SK-N-SH treated with all-trans-retinoic acid at 6 μM for 48 hours (cell line): ENCODE data around the gene SIL1.

ENCODE experiments used
- ATAC-seq: fragments of 200-7000 bp; cut with Tn5 transposase; 3 replicates; pipeline ENCODE4 v1.9.1; 2020; ENCODE audit warnings: mild to moderate bottlenecking, moderate library complexity
- ARNTL ChIP-seq: fragments of 450-650 bp; formaldehyde crosslinking; IDR thresholded peaks from 2 replicates; pipeline ENCODE4 v1.5.0; 2020; ENCODE audit warnings: low read depth, mild to moderate bottlenecking, moderate library complexity, borderline replicate concordance
- BACH2 ChIP-seq: fragments of 250-450 bp; sonication (Bioruptor Pico); IDR thresholded peaks from 2 replicates; pipeline ENCODE4 v1.9.0; 2021; ENCODE audit warnings: mild to moderate bottlenecking, borderline replicate concordance
- ESRRG ChIP-seq: fragments of 250-450 bp; sonication (Bioruptor Pico); IDR thresholded peaks from 2 replicates; pipeline ENCODE4 v1.6.1; 2021; ENCODE audit warnings: mild to moderate bottlenecking
- GLIS3 ChIP-seq: fragments of 250-450 bp; sonication (Bioruptor Pico); IDR thresholded peaks from 2 replicates; pipeline ENCODE4 v1.5.0; 2020; ENCODE audit warnings: mild to moderate bottlenecking, moderate library complexity
- OSR1 ChIP-seq: fragments of 250-450 bp; sonication (Bioruptor Pico); IDR thresholded peaks from 2 replicates; pipeline ENCODE4 v1.8.0; 2022; ENCODE audit warnings: moderate library complexity, mild to moderate bottlenecking, inconsistent platforms
- PATZ1 ChIP-seq: fragments of 250-450 bp; sonication (Bioruptor Pico); IDR thresholded peaks from 2 replicates; pipeline ENCODE4 v1.8.0; 2020; ENCODE audit warnings: mild to moderate bottlenecking, moderate library complexity, borderline replicate concordance
- POU6F1 ChIP-seq: fragments of 250-450 bp; sonication (Bioruptor Pico); IDR thresholded peaks from 2 replicates; pipeline ENCODE4 v1.8.0; 2021; ENCODE audit warnings: low read depth, mild to moderate bottlenecking, moderate library complexity, borderline replicate concordance
- PPARA ChIP-seq: fragments of 250-450 bp; sonication (Bioruptor Pico); IDR thresholded peaks from 2 replicates; pipeline ENCODE4 v1.5.0; 2020; ENCODE audit warnings: mild to moderate bottlenecking, borderline replicate concordance
- RARB ChIP-seq: fragments of 250-450 bp; sonication (Bioruptor Pico); IDR thresholded peaks from 2 replicates; pipeline ENCODE4 v1.8.0; 2021; ENCODE audit warnings: mild to moderate bottlenecking, moderate library complexity
- SNAI2 ChIP-seq: fragments of 250-450 bp; sonication (Bioruptor Pico); IDR thresholded peaks from 2 replicates; pipeline ENCODE4 v1.5.0; 2020; ENCODE audit warnings: mild to moderate bottlenecking, moderate library complexity
- TCF4 ChIP-seq: fragments of 250-450 bp; sonication (Bioruptor Pico); IDR thresholded peaks from 2 replicates; pipeline ENCODE4 v1.8.0; 2021; ENCODE audit warnings: mild to moderate bottlenecking, moderate library complexity, borderline replicate concordance
- TSHZ2 ChIP-seq: fragments of 250-450 bp; sonication (Bioruptor Pico); IDR thresholded peaks from 2 replicates; pipeline ENCODE4 v1.5.0; 2020; ENCODE audit warnings: mild to moderate bottlenecking, moderate library complexity
- ZFP3 ChIP-seq: fragments of 250-450 bp; sonication (Bioruptor Pico); IDR thresholded peaks from 2 replicates; pipeline ENCODE4 v1.5.0; 2020; ENCODE audit warnings: mild to moderate bottlenecking, moderate library complexity
- ZFP30 ChIP-seq: fragments of 450-650 bp; formaldehyde crosslinking; IDR thresholded peaks from 2 replicates; pipeline ENCODE4 v1.5.0; 2022; ENCODE audit warnings: mild to moderate bottlenecking, moderate library complexity
- ZNF565 ChIP-seq: fragments of 450-650 bp; formaldehyde crosslinking; conservative IDR thresholded peaks from 2 replicates; pipeline ENCODE4 v1.5.0; 2020; ENCODE audit warnings: low read depth, mild to moderate bottlenecking, moderate library complexity
- ZNF70 ChIP-seq: fragments of 450-650 bp; formaldehyde crosslinking; IDR thresholded peaks from 2 replicates; pipeline ENCODE4 v1.5.0; 2020; ENCODE audit warnings: mild to moderate bottlenecking, moderate library complexity
- ZNF8 ChIP-seq: fragments of 450-650 bp; formaldehyde crosslinking; IDR thresholded peaks from 2 replicates; pipeline ENCODE4 v1.5.0; 2020; ENCODE audit warnings: mild to moderate bottlenecking, moderate library complexity
- TF ChIP-seq, protein P1 (sequence below): fragments of 250-450 bp; sonication (Bioruptor Pico); IDR thresholded peaks from 2 replicates; pipeline ENCODE4 v1.5.1; 2021; ENCODE audit warnings: mild to moderate bottlenecking, moderate library complexity

Gene SIL1

GRCh38 chr5:138925090-138925635 lies 273.0 kb downstream of the SIL1 start:
- ATAC-seq, result no peak
- no peak for TF ChIP-seq POU6F1 (CRISPR knock-in tag)
- TF ChIP-seq, protein P1, sequence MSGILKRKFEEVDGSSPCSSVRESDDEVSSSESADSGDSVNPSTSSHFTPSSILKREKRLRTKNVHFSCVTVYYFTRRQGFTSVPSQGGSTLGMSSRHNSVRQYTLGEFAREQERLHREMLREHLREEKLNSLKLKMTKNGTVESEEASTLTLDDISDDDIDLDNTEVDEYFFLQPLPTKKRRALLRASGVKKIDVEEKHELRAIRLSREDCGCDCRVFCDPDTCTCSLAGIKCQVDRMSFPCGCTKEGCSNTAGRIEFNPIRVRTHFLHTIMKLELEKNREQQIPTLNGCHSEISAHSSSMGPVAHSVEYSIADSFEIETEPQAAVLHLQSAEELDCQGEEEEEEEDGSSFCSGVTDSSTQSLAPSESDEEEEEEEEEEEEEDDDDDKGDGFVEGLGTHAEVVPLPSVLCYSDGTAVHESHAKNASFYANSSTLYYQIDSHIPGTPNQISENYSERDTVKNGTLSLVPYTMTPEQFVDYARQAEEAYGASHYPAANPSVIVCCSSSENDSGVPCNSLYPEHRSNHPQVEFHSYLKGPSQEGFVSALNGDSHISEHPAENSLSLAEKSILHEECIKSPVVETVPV (CRISPR knock-in tag), result no peak
- TF ChIP-seq OSR1 (CRISPR knock-in tag), result no peak
- TF ChIP-seq ARNTL, result no peak
- TF ChIP-seq ZFP3 (CRISPR knock-in tag), result no peak
- TF ChIP-seq ZNF70 (CRISPR knock-in tag), result no peak
- no peak for TF ChIP-seq TSHZ2 (CRISPR knock-in tag)
- TF ChIP-seq BACH2 (CRISPR knock-in tag), result no peak
- no peak for TF ChIP-seq PATZ1 (CRISPR knock-in tag)
- no peak for TF ChIP-seq RARB (CRISPR knock-in tag)
- TF ChIP-seq GLIS3 (CRISPR knock-in tag), result no peak
- no peak for TF ChIP-seq ZFP30 (CRISPR knock-in tag)
- TF ChIP-seq ZNF565 (CRISPR knock-in tag), result no peak
- TF ChIP-seq TCF4 (CRISPR knock-in tag), result no peak

- ATAC-seq, result no peak
- TF ChIP-seq ZNF8 (CRISPR knock-in tag) (no peak), PATZ1 (CRISPR knock-in tag) (no peak), GLIS3 (CRISPR knock-in tag) (no peak), SNAI2 (no peak), PPARA (CRISPR knock-in tag) (no peak)
Measured at GRCh38 chr5:138922494-138922893, 275.7 kb downstream of the SIL1 start.

- peak; percentile 48; the same call in 2 of the 3 replicates for ATAC-seq
Measured at GRCh38 chr5:138921362-138921761, 276.8 kb downstream of the SIL1 start.

DNA sequence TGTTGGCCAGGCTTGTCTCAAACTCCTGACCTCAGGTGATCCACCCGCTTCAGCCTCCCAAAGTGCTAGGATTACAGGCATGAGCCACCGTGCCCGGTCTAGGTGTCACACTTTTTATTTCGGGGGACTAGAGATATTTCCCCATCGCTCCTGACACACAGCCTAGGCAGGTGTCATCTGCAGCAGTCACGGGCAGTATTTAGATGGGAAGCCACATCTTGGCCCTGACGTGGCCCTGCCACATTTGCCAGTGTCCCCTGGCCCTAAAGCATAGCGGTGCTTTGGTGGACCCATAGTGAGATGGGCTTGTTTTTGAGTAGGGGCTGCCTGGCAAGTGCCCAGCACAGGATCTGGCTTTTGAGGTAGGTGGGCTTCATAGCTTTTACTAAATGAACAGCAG lies 278.0 kb downstream of the SIL1 start:
- ATAC-seq, result no peak
- TF ChIP-seq PPARA (CRISPR knock-in tag) (no peak), OSR1 (CRISPR knock-in tag) (no peak), POU6F1 (CRISPR knock-in tag) (no peak), ARNTL (no peak), ZFP30 (CRISPR knock-in tag) (no peak), GLIS3 (CRISPR knock-in tag) (no peak), ESRRG (no peak)
